ENCODE data around the gene MBIP.

Gene MBIP

DNA sequence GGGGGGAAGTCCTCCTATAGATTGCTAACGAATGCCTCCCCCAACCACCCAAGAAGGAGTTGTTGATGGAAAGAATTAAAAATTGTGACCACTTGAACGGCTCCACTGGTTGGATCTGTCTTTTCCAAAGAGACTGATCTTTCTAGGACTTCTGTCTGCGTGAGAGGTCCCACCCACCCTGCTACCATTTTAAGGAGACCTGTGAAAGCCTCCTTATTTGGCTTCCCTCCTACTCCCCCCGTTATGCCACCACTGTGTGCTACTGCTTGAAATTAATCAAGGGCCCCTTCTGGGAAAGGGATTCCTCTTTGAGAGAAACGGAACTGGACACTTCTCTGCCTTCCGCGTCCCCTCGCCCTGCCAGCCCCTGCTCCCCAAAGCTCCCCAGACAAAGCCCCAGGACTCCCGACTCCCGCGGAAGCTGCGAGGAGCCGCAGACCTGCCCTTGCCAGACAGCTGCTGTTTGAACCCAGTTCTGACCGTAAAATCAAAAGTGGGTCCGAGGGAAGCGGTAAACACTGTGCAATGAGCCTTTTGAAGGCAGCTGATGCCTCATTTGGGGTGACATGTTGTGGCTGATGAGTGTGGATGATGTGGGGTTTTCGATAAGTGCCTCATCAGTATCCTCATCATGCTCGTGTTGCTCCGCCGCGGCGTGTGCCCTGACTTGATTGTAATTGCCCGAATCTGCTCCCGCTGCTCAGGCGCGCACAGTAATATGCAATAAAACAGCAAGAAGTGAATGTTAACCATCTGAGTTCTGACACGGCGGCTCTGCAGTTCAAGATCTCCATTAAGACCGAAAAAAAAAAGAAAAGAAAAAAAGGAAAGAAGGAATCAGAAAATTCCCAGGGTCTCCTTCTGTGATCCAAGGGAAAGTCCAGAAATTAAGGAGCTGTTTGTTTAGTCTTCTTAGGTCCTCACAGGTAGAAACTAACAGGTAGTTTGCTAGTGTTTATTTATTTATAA lies 48.2 kb downstream of the MBIP start:
- no peak for DNase-seq (ENCODE audit: low read depth)
- H3K4me3 ChIP-seq (ENCODE audit: low read depth, low read length): peak overlapping the region; percentile 40

DNA sequence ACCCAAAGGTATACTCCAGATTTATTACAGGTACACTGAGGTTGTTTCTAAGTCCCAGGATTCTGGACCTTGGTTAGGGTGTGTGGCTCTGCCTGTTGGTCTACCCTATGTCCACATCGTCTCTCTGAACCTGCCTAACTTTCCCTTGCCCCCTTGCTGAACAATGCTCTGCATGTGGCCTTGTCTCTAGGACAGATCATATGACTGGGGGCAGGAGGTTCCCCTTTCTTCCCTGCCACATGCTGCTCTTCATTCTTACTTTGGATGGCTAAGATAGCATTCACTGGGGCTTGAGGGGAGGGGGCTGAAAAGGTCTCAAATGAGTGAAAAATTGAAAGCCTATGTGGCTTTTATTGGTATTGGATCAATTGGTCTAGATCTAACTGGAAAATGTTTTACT lies 49.2 kb downstream of the MBIP start:
- DNase-seq (ENCODE audit: low read depth): no peak
- no peak overlapping the region for H3K4me3 ChIP-seq (ENCODE audit: low read depth, low read length)

DNA sequence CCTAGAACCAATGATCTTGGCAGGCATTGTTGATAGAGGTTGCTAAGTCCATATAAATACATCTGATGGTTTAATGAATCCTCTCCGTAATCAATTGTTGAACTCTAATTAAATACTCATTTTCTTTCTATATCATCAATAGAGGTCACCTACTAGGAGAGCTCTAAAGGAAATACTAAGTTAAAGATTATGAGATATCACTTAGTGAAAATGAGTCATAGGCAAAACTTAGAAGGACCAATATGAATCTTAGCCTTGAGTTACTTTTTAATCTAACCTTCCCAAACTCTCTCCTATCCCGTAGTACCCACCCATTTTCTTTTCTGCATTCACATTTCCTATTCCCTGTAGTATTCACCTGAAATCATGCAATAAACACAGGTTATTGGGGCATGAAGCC lies 50.2 kb downstream of the MBIP start:
- no peak overlapping the region for H3K4me3 ChIP-seq (ENCODE audit: low read depth, low read length)
- DNase-seq (ENCODE audit: low read depth): no peak

DNA sequence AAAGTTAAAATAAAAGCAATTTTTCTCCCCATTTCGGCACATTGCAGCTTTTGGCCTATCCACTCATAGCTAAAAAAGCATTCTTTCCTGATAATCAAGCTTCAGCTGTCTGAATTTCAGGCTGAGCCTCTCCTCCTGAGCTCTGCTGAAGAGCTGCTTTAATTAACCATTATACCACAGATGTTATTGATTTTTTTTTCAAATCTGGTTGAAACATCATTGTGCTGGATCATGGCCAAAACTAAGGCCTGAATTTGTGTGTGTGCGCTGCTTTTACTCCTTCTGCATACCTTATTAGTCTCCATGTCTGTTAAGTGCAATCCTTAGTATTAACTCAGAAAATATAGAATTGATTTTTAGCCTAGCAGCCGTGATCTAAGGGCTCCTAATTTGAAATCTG lies 52.3 kb downstream of the MBIP start:
- no peak overlapping the region for H3K4me3 ChIP-seq (ENCODE audit: low read depth, low read length)
- no peak for DNase-seq (ENCODE audit: low read depth)

DNA sequence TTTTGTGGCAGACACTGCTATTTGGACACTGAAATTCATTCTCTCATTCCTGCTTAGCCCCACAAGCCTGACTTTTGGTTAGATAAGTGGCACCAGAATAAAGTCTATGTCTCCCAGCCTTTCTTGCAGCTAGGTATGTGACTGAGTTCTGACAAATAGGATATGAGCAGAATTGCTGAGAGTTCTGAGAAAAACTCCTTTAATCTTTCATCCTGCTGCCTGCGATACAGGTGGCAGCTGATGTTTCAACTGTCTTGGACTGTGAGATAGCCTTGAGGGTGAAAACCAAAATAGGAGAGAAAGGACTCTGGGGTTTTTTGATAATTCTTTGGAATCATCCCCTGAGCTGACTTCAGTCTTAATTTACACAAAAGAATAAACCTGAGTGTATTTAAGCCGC lies 55.8 kb downstream of the MBIP start:
- no peak for DNase-seq (ENCODE audit: low read depth)
- no peak overlapping the region for H3K4me3 ChIP-seq (ENCODE audit: low read depth, low read length)

DNA sequence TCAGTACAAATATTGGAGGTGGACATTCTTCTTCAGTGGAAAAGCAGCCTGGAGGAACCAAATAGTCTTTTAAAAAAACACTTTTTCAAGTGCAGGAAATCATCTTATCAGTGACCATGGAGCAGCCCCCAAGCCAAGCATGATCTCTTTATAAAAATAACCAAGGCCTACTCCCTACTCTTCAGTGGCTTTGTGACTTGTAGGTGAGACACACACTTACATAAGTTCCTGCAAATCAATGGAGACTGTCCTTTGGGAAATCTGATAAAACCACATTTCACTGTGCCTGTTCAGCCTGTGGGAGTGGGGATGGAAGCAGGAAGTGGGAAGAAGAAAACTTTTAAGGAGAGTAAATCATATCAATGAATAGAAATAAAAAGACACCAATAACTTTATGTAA lies 56.3 kb downstream of the MBIP start:
- H3K4me3 ChIP-seq (ENCODE audit: low read depth, low read length): no peak overlapping the region
- DNase-seq (ENCODE audit: low read depth): no peak

DNA sequence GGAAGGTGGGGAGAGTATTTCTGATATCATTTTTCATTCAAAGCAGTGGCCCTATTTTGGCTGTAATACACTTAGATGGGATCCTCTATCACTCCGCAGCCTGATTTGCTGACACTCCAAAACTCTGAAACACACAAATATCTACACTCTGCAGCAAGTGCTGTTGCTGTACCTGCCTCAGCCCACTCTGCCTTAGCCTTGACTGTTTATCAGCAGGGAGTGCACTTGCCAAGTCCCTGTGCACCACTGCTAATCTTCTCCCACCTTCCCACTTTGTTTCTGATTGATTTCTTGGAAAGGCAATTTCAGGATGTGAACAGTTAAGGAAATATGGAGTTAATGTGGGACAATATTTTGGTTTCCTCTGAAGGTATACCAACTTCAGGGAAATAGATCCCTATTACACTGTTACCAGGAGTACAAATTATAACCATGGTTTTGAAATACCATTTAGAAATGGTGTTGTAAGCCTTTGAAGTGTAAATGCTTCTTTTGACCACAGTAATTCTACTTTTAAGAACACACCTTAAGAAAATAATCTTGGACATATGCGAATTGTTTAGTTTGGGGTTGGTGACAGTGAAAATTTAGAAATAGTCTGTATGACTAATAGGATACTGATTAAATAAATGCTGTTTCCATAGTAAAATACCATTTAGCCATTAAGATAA lies 59.3 kb downstream of the MBIP start:
- no peak for DNase-seq (ENCODE audit: low read depth)
- H3K4me3 ChIP-seq (ENCODE audit: low read depth, low read length): no peak overlapping the region

DNA sequence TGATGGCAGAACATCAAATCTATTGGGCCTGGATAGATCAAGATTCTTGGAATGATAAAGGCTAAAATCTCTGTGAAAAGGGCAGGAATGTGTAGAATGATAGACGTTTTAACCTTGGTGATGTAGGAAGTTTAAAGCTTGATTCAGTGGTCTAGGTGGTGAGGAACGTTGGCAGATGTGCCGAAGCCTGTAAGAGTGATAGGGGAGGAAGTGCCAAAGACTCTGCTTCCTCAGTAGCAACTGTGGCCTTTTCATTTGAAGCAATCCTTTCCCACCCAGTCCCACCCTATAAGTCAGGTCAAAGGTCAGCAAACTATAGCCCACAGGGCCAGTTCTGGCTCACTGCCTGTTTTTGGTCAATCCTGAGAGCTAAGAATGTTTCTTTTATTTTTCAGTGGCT lies 62.2 kb downstream of the MBIP start:
- DNase-seq (ENCODE audit: low read depth): no peak
- no peak overlapping the region for H3K4me3 ChIP-seq (ENCODE audit: low read depth, low read length)

DNA sequence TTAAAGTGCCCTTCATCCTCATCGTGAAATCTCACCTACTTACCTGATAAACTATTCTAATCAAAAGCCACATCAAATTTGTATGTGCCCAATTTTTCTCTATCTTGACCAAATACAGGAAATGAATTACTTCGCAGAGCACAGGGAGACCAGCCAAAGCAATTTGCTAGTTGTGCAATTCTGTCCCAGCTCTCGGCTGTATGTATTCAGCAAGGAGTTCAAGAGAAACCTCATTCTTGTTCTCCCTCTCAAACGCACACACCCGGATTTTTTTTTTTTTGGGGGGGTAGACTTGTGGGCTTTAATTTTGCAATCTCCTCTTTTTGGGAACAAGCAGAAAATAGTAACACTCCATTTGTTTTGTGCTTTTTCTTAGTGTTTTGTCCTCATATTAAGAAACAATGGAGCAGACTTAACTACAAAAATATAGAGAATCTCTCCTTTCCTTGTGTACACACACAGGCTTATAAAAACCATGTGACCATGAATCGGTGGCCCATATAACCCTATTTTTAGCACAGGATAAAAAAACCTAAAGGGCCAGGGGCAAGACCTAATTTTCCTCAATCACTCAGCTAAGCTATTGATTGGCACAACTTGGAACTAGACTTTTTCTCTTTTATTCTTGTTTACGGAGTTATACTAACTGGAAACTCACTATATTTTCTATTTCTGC lies 64.2 kb downstream of the MBIP start:
- DNase-seq (ENCODE audit: low read depth): peak; percentile 15

DNA sequence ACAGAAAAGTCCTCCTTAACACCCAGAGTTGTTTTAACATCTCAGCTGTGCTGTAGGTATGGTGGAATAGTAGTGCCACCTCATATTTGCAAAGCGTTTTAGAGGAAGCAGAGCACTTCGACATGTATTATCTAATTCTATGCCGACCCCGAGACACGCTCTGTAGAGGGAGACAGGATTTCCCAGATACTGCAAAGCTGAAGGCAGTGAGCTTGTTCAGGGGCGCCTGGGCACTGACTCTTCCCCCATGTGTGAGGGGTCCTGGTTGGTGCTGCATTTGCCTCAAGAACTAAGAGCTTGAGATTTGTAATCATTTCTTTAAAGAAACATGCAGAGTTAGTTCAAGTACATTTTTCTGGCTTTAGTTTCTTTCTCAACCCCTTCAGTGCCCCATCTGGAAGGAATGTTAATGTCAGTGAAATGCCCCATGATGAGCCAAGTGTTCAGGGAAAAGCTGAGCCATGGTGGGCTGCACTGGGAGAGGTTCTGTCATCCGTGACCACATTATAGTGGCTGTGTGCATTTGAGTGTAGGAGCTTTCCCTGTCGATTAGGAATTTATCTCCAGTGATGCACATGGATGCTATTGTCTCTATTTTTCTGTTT lies 66.3 kb downstream of the MBIP start:
- no peak overlapping the region for H3K4me3 ChIP-seq (ENCODE audit: low read depth, low read length)
- no peak for DNase-seq (ENCODE audit: low read depth)

More for the DNA sequence above, 64.2 kb downstream of the MBIP start:
- H3K4me3 ChIP-seq (ENCODE audit: low read depth, low read length): no peak overlapping the region
